Measurements from ENCODE around the gene DMAC2L. TPM values are rescaled to one million over a fixed set of nuclear protein-coding genes. Genes with fewer than 3 reads are reported as not detected.

Gene DMAC2L
- total RNA-seq, 2 experiments from 2014 or later, result 13.8 to 33.0 TPM

- Histone ChIP-seq H3K36me3 (ENCODE audit: insufficient read depth, low read length) (no peaks in the 10 kb centered on the region), H3K9me3 (ENCODE audit: low read length) (no peaks in the 10 kb centered on the region), H3K27ac (ENCODE audit: low read depth, low read length, poor library complexity, severe bottlenecking) (no peak overlapping the region), H3K4me1 (ENCODE audit: insufficient read depth, low read length, poor library complexity, severe bottlenecking) (no peaks in the 10 kb centered on the region), H3K4me3 (ENCODE audit: low read depth, low read length, poor library complexity, severe bottlenecking) (no peak overlapping the region), H3K4me2 (ENCODE audit: low read length) (no peak overlapping the region), H4K20me1 (ENCODE audit: insufficient read depth, low read length) (no peaks in the 10 kb centered on the region), H3K79me2 (ENCODE audit: insufficient read depth, low read depth, low read length) (no peaks in the 10 kb centered on the region), H2AFZ (ENCODE audit: low read length) (no peak overlapping the region), H3K9me2 (ENCODE audit: insufficient read depth, low read length) (no peaks in the 10 kb centered on the region)
- TF ChIP-seq EZH2phosphoT487 (IDR thresholded peaks at IDR 0.05; ENCODE audit: borderline replicate concordance, low read depth, low read length) (no peak), CTCF (conservative IDR thresholded peaks at IDR 0.05; ENCODE audit: low read length) (no peak)
- no peak for DNase-seq (ENCODE audit: low spot score)
- BruUV-seq (replicated peaks), result no TSS peak
- intact Hi-C loops (cut with micrococcal nuclease; ENCODE audit: unreplicated experiment), result no loop called here
- CTCF ChIA-PET (ENCODE audit: unreplicated experiment), result no interaction called here
- POLR2A ChIA-PET, result interaction anchor here (1.2 to 1.5 kb wide), 2 partner anchors 11 to 142 kb away, joined by 4 to 5 read pairs; no protein-coding TSS in a partner anchor
These were observed 33.8 kb downstream of the DMAC2L start for GRCh38 chr14:50345846-50346422.

- CTCF ChIA-PET (ENCODE audit: unreplicated experiment), result no interaction called here
- no peak overlapping the region for H2AFZ ChIP-seq (ENCODE audit: low read length)
- no TSS peak for BruUV-seq (replicated peaks)
- H3K27ac ChIP-seq (ENCODE audit: low read depth, low read length, poor library complexity, severe bottlenecking), result no peak overlapping the region
- no peak for DNase-seq (ENCODE audit: low spot score)
- intact Hi-C loops (cut with micrococcal nuclease; ENCODE audit: unreplicated experiment), result no loop called here
- H3K4me2 ChIP-seq (ENCODE audit: low read length), result no peak overlapping the region
- H3K36me3 ChIP-seq (ENCODE audit: insufficient read depth, low read length), result no peaks in the 10 kb centered on the region
- TF ChIP-seq CTCF (conservative IDR thresholded peaks at IDR 0.05; ENCODE audit: low read length) (no peak), EZH2phosphoT487 (IDR thresholded peaks at IDR 0.05; ENCODE audit: borderline replicate concordance, low read depth, low read length) (no peak)
- POLR2A ChIA-PET, result interaction anchor here (0.6 to 1.1 kb wide), 2 partner anchors 14 to 17 kb away, joined by 3 read pairs; no protein-coding TSS in a partner anchor
- H3K79me2 ChIP-seq (ENCODE audit: insufficient read depth, low read depth, low read length), result no peaks in the 10 kb centered on the region
- no peaks in the 10 kb centered on the region for H3K4me1 ChIP-seq (ENCODE audit: insufficient read depth, low read length, poor library complexity, severe bottlenecking)
- no peaks in the 10 kb centered on the region for H4K20me1 ChIP-seq (ENCODE audit: insufficient read depth, low read length)
- H3K9me3 ChIP-seq (ENCODE audit: low read length), result no peaks in the 10 kb centered on the region
- H3K9me2 ChIP-seq (ENCODE audit: insufficient read depth, low read length), result no peaks in the 10 kb centered on the region
- no peak overlapping the region for H3K4me3 ChIP-seq (ENCODE audit: low read depth, low read length, poor library complexity, severe bottlenecking)
These were observed 35.4 kb downstream of the DMAC2L start for GRCh38 chr14:50347521-50347920.

- intact Hi-C loops (cut with micrococcal nuclease; ENCODE audit: unreplicated experiment), result no loop called here
- H3K79me2 ChIP-seq (ENCODE audit: insufficient read depth, low read depth, low read length), result no peaks in the 10 kb centered on the region
- BruUV-seq (replicated peaks), result no TSS peak
- no peak overlapping the region for H3K4me2 ChIP-seq (ENCODE audit: low read length)
- no peaks in the 10 kb centered on the region for H4K20me1 ChIP-seq (ENCODE audit: insufficient read depth, low read length)
- POLR2A ChIA-PET, result interaction anchor here (1.1 kb wide), 1 partner anchor 16 kb away, joined by 3 read pairs; no protein-coding TSS in a partner anchor
- H3K27ac ChIP-seq (ENCODE audit: low read depth, low read length, poor library complexity, severe bottlenecking), result no peak overlapping the region
- no peaks in the 10 kb centered on the region for H3K36me3 ChIP-seq (ENCODE audit: insufficient read depth, low read length)
- H3K9me3 ChIP-seq (ENCODE audit: low read length), result no peaks in the 10 kb centered on the region
- no peaks in the 10 kb centered on the region for H3K9me2 ChIP-seq (ENCODE audit: insufficient read depth, low read length)
- H2AFZ ChIP-seq (ENCODE audit: low read length), result no peak overlapping the region
- DNase-seq (ENCODE audit: low spot score), result no peak
- CTCF ChIA-PET (ENCODE audit: unreplicated experiment), result no interaction called here
- H3K4me1 ChIP-seq (ENCODE audit: insufficient read depth, low read length, poor library complexity, severe bottlenecking), result no peaks in the 10 kb centered on the region
- no peak overlapping the region for H3K4me3 ChIP-seq (ENCODE audit: low read depth, low read length, poor library complexity, severe bottlenecking)
- TF ChIP-seq EZH2phosphoT487 (IDR thresholded peaks at IDR 0.05; ENCODE audit: borderline replicate concordance, low read depth, low read length) (no peak), CTCF (conservative IDR thresholded peaks at IDR 0.05; ENCODE audit: low read length) (no peak)
These were observed 36.8 kb downstream of the DMAC2L start for GRCh38 chr14:50348933-50349332.
